ENCODE data around the gene PCDHGB1. TPM values are rescaled to one million over a fixed set of nuclear protein-coding genes. Genes with fewer than 3 reads are reported as not detected.
"Not testable (repeated sequence)": the region's sequence is repeated elsewhere in the genome, so short reads cannot be mapped to it uniquely, and the experiment has no call there.

The PCDHGB1 gene
- total RNA-seq, 1 donor from 2014 or later, result 0.12 TPM

DNA sequence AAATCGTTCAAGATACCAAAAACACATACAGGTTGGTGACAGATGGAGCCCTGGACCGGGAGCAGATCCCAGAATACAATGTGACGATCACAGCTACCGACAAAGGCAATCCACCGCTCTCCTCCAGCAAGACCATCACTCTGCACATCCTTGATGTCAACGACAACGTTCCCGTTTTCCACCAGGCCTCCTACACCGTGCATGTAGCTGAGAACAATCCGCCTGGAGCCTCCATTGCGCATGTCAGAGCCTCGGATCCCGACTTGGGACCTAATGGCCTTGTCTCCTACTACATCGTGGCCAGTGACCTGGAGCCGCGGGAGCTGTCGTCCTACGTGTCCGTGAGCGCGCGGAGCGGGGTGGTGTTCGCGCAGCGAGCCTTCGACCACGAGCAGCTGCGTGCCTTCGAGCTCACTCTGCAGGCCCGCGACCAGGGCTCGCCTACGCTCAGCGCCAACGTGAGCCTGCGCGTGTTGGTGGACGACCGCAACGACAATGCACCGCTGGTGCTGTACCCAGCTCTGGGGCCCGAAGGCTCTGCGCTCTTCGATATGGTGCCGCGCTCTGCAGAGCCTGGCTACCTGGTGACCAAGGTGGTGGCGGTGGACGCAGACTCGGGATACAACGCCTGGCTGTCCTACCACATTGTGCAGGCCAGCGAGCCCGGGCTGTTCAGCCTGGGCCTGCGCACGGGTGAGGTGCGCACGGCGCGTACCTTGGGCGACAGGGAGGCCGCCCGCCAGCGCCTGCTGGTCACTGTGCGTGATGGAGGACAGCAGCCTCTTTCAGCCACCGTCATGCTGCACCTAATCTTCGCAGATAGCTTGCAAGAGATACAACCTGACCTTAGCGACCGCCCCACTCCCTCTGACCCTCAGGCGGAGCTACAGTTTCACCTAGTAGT is 21.9 kb downstream of the PCDHGB1 start:
- H3K4me3 ChIP-seq (ENCODE audit: low read depth, low read length), result no peak overlapping the region
- TF ChIP-seq, protein P1, sequence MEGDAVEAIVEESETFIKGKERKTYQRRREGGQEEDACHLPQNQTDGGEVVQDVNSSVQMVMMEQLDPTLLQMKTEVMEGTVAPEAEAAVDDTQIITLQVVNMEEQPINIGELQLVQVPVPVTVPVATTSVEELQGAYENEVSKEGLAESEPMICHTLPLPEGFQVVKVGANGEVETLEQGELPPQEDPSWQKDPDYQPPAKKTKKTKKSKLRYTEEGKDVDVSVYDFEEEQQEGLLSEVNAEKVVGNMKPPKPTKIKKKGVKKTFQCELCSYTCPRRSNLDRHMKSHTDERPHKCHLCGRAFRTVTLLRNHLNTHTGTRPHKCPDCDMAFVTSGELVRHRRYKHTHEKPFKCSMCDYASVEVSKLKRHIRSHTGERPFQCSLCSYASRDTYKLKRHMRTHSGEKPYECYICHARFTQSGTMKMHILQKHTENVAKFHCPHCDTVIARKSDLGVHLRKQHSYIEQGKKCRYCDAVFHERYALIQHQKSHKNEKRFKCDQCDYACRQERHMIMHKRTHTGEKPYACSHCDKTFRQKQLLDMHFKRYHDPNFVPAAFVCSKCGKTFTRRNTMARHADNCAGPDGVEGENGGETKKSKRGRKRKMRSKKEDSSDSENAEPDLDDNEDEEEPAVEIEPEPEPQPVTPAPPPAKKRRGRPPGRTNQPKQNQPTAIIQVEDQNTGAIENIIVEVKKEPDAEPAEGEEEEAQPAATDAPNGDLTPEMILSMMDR (conservative IDR thresholded peaks at IDR 0.05; ENCODE audit: low read depth, low read length), result no peak
- DNase-seq (ENCODE audit: low read depth), result no peak

DNA sequence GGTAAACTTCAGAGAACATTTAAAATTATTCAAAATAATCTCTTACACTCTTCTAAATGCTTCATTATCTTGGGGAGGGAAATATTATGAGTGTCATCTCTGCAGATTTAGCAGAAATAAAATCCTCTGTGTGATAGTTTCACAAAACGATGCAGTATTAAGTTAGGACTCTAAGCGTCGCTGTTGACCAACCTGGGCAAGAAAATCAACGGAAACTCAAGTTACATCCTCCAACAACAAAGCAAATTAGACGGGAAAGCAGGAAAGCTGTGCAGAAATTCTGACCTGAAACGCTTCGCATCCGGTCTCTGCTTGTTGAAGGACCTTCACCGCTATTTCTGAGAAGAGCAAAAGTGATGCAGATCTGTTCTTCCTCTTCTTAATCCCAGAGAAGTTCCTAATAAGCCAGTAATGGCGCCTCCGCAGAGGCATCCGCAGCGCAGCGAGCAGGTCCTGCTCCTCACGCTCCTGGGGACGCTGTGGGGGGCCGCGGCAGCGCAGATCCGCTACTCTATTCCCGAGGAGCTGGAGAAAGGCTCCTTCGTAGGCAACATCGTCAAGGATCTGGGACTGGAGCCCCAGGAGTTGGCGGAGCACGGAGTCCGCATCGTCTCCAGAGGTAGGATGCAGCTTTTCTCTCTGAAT is 23.9 kb downstream of the PCDHGB1 start, which contains the start of gene PCDHGA6:
Gene PCDHGA6, plus strand, starts transcription at position 219 of the 645 bp plus-strand sequence. Its CDS starts 193 bp downstream, at position 412.
- TF ChIP-seq, protein P1 (conservative IDR thresholded peaks at IDR 0.05; ENCODE audit: low read depth, low read length), result peak; percentile 57
- H3K4me3 ChIP-seq (ENCODE audit: low read depth, low read length), result peak within 1 kb of the TSS; percentile 45
- DNase-seq (ENCODE audit: low read depth), result no peak

DNA sequence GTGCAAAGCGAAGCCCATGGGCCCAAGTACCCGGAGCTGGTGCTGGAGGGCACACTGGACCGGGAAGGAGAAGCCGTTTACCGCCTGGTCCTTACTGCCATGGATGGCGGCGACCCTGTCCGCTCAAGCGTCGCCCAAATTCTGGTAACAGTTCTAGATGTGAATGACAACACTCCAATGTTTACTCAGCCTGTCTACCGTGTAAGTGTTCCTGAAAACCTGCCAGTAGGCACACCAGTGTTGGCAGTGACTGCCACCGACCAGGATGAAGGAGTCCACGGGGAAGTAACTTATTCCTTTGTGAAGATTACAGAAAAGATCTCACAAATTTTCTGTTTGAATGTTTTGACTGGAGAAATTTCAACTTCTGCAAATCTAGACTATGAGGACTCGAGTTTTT is 24.7 kb downstream of the PCDHGB1 start:
- DNase-seq (ENCODE audit: low read depth), result no peak
- no peak overlapping the region for H3K4me3 ChIP-seq (ENCODE audit: low read depth, low read length)
- TF ChIP-seq, protein P1 (conservative IDR thresholded peaks at IDR 0.05; ENCODE audit: low read depth, low read length), result no peak

DNA sequence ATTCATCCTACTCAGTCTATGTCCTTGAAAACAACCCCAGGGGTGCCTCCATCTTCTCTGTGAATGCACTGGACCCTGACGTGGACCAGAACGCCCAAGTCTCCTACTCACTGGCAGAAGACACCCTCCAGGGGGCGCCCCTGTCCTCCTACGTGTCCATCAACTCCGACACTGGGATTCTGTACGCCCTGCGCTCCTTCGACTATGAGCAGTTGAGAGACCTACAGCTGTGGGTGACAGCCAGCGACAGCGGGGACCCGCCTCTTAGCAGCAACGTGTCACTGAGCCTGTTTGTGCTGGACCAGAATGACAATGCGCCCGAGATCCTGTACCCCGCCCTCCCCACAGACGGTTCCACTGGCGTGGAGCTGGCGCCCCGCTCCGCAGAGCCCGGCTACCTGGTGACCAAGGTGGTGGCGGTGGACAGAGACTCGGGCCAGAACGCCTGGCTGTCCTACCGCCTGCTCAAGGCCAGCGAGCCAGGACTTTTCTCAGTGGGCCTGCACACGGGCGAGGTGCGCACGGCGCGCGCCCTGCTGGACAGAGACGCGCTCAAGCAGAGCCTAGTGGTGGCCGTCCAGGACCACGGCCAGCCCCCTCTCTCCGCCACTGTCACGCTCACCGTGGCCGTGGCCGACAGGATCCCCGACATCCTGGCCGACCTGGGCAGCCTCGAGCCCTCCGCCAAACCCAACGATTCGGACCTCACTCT is 25.7 kb downstream of the PCDHGB1 start:
- not testable (repeated sequence) for DNase-seq (ENCODE audit: low read depth); H3K4me3 ChIP-seq (ENCODE audit: low read depth, low read length)

DNA sequence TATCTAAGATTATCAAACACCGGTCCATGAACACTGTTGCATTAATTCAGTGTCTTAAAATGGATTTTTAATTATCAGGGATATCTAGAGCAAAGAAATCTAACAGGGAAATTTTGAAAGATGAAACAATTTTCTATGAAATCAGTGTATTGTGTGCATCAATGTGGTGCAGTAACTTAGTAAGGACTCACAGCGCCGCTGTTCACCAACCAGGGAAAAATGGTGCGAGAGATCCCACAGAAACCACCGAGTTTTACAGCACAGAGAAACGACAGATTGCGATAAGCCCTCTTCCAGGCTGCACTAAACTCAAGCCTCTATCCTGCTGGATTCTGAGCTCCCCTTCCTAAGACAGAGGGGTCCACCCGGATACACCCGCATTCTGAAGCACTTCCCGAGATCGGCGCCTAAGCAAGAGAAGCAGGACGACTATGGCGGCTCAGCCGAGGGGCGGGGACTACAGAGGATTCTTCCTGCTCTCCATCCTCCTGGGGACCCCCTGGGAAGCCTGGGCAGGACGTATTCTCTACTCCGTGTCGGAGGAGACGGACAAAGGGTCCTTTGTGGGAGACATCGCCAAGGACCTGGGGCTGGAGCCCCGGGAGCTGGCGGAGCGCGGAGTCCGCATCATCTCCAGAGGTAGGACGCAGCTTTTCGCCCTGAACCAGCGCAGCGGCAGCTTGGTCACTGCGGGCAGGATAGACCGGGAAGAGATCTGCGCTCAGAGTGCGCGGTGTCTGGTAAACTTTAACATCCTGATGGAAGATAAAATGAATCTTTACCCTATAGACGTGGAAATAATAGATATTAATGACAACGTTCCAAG is 32.8 kb downstream of the PCDHGB1 start, which contains the start of gene PCDHGA7:
Gene PCDHGA7, plus strand, starts transcription at position 274 of the 826 bp plus-strand sequence. Its CDS starts 158 bp downstream, at position 432.
- DNase-seq (ENCODE audit: low read depth), result no peak
- TF ChIP-seq, protein P1 (conservative IDR thresholded peaks at IDR 0.05; ENCODE audit: low read depth, low read length), result peak; percentile 43
- H3K4me3 ChIP-seq (ENCODE audit: low read depth, low read length), result peak within 1 kb of the TSS; percentile 56

DNA sequence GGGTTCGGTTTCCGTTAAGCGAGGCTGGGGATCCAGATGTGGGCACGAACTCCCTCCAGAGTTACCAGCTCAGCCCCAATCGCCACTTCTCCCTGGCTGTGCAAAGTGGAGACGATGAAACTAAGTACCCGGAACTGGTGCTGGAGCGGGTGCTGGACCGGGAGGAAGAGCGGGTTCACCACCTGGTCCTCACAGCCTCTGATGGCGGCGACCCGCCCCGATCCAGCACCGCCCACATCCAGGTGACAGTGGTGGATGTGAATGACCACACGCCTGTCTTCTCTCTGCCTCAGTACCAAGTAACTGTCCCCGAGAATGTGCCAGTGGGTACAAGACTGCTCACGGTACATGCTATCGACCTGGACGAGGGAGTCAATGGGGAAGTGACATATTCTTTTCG is 33.4 kb downstream of the PCDHGB1 start:
- TF ChIP-seq, protein P1 (conservative IDR thresholded peaks at IDR 0.05; ENCODE audit: low read depth, low read length), result no peak
- peak overlapping the region; percentile 56 for H3K4me3 ChIP-seq (ENCODE audit: low read depth, low read length)

More for the DNA sequence above, 33.4 kb downstream of the PCDHGB1 start:
- DNase-seq (ENCODE audit: low read depth), result no peak
